ENCODE results near the gene TRAF3IP1. TPM values are rescaled to one million over a fixed set of nuclear protein-coding genes. Genes with fewer than 3 reads are reported as not detected.
"Not testable (repeated sequence)": the region's sequence is repeated elsewhere in the genome, so short reads cannot be mapped to it uniquely, and the experiment has no call there.

Gene TRAF3IP1
- total RNA-seq, 4 donors from 2014 or later, result 12.6 to 41.8 (median 27.6) TPM

- Histone ChIP-seq H3K4me3 (no peak overlapping the region), H3K27me3 (no peaks in the 10 kb centered on the region), H3K27ac (no peak overlapping the region), H3K36me3 (no peaks in the 10 kb centered on the region), H3K9me3 (no peaks in the 10 kb centered on the region), H3K4me1 (no peaks in the 10 kb centered on the region)
- TF ChIP-seq CTCF (IDR thresholded peaks at IDR 0.05) (peak; percentile 70 to 81 (median 75)), POLR2A (IDR thresholded peaks at IDR 0.05) (no peak)
- peak; percentile 62 to 65 for DNase-seq
- intact Hi-C loops (cut with DNase I; ENCODE audit: low total_unique reads), result no loop called here
Observed at GRCh38 chr2:238370823-238371372, 50.6 kb downstream of the TRAF3IP1 start.

- H3K36me3 ChIP-seq; intact Hi-C loops (cut with DNase I; ENCODE audit: low total_unique reads); H3K27ac ChIP-seq; H3K27me3 ChIP-seq; DNase-seq; H3K4me3 ChIP-seq; H3K9me3 ChIP-seq; H3K4me1 ChIP-seq: not testable (repeated sequence)
Observed at GRCh38 chr2:238372277-238372676, 52.0 kb downstream of the TRAF3IP1 start.

- TF ChIP-seq CTCF (IDR thresholded peaks at IDR 0.05), result no peak
- no peak for TF ChIP-seq POLR2A (IDR thresholded peaks at IDR 0.05)
- DNase-seq, result no peak
- Histone ChIP-seq H3K27ac (no peak overlapping the region), H3K36me3 (no peaks in the 10 kb centered on the region), H3K27me3 (no peaks in the 10 kb centered on the region), H3K4me1 (no peaks in the 10 kb centered on the region), H3K4me3 (no peak overlapping the region), H3K9me3 (no peaks in the 10 kb centered on the region)
- intact Hi-C loops (cut with DNase I; ENCODE audit: low total_unique reads), result no loop called here
Observed at GRCh38 chr2:238376884-238377391, 56.6 kb downstream of the TRAF3IP1 start.

- no peak for DNase-seq
- TF ChIP-seq CTCF (IDR thresholded peaks at IDR 0.05), result no peak
- H3K9me3 ChIP-seq, result no peaks in the 10 kb centered on the region
- H3K4me3 ChIP-seq, result no peak overlapping the region
- H3K27ac ChIP-seq, result no peak overlapping the region
- H3K36me3 ChIP-seq, result no peaks in the 10 kb centered on the region
- intact Hi-C loops (cut with DNase I; ENCODE audit: low total_unique reads), result no loop called here
- H3K27me3 ChIP-seq, result no peaks in the 10 kb centered on the region
- H3K4me1 ChIP-seq, result no peaks in the 10 kb centered on the region
Observed at GRCh38 chr2:238378230-238379095, 58.1 kb downstream of the TRAF3IP1 start.

GRCh38 chr2:238379096-238379810 lies 58.9 kb downstream of the TRAF3IP1 start:
- Histone ChIP-seq H3K27me3 (no peaks in the 10 kb centered on the region), H3K9me3 (no peaks in the 10 kb centered on the region), H3K36me3 (no peaks in the 10 kb centered on the region), H3K4me3 (no peak overlapping the region), H3K27ac (no peak overlapping the region), H3K4me1 (no peaks in the 10 kb centered on the region)
- intact Hi-C loops (cut with DNase I; ENCODE audit: low total_unique reads), result no loop called here
- DNase-seq, result no peak
- TF ChIP-seq CTCF (IDR thresholded peaks at IDR 0.05), result no peak
- TF ChIP-seq POLR2A (IDR thresholded peaks at IDR 0.05), result no peak

All from uterus (tissue), 4 donors.